Activated CD4-positive, alpha-beta T cell treated with anti-CD3 and anti-CD28 coated beads, Interleukin-2, Interleukin-4, amounts not matched to agents 100 ng/mL and 50 ng/mL, durations not matched to agents 16 hours and 8 hours (primary cell): ENCODE data around the gene APOC3.

ENCODE experiments used
- DNase-seq: peaks from one replicate; pipeline ENCODE4 v3.0.0-alpha.2; 2020; ENCODE audit warnings: low spot score

The APOC3 gene

DNA sequence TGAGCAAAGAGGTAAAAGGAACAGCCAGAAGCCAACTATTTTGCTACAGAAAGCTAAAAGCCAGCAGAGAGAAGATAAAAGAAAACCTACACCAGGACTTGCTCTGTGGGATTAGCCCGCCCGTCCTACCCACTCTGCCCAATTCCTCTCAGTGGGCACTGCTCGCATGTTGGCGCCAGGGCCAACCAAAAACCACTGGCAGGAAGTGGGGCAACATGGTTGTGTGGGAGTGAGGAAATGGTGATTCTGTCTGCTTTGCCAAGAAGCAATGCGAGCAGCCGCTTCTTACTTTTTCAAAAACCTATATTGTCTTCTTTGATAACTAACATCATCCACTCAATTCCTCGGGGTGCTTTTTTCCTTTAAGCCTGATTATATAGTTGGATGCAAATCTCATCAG, 21.9 kb downstream of the APOC3 start:
- DNase-seq: peak; percentile 72

- DNase-seq: peak; percentile 36
These were observed 22.7 kb downstream of the APOC3 start for GRCh38 chr11:116852261-116853031.

GRCh38 chr11:116853461-116854073, 23.9 kb downstream of the APOC3 start:
- peak; percentile 94 for DNase-seq

DNA sequence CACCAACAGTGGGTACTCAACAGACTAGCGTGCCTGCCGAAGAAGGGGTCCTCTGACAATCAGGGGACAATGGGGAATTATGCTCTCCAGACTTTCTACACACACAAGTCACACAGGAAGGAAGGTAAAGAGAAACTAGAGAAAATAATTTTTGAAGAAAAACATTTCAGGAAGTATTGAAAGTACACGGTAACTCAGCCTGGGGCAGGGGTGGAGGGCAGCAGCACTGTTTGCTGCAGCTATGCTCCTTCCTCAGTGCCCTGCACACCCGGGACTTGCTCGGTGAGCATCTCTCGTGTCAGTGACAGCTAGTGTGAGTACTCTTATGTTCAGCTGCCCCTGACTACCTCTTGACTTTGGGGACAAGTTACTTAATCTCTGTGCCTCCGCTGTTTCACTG, 25.7 kb downstream of the APOC3 start:
- DNase-seq: no peak

DNA sequence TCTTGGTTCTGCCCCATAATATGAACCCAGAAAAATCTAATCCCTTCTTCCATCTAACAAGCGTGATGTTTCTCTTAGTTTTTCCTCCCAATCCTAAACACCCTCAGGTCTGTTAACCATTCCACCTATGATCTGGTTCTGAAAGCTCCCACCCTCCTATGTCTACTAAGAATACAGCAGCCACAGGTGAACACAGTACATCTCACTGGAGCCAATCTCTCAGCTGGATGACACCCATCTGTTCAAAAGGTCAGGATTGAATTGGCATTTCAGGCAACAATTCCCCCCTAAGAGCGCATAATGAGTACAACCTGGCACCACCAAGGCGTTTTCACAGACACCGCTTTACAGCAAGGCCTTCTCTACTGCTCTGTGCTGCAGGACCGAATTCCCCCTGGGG, 26.7 kb downstream of the APOC3 start:
- no peak for DNase-seq

- no peak for DNase-seq
These were observed 27.6 kb downstream of the APOC3 start for GRCh38 chr11:116857316-116857715.

DNA sequence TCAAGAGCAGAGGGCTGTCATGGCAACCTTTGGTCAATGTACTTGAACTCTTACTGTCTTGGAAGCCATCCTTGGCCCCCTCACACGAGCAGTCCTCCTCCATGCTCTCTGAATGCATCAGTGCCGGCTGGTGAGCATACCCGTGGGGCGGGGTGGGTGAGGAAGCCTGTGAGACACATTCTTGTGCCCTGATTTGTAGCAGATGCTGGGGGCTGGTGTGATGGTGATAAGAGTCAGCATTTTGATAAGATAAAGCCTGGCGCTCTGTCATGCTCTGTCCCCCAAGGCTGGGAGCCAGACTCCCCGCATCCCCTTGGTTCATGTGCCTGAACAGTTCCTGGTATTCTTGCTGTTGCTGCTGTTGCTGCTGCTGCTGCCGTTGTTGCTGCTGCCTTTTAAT, 28.2 kb downstream of the APOC3 start:
- DNase-seq: no peak

DNA sequence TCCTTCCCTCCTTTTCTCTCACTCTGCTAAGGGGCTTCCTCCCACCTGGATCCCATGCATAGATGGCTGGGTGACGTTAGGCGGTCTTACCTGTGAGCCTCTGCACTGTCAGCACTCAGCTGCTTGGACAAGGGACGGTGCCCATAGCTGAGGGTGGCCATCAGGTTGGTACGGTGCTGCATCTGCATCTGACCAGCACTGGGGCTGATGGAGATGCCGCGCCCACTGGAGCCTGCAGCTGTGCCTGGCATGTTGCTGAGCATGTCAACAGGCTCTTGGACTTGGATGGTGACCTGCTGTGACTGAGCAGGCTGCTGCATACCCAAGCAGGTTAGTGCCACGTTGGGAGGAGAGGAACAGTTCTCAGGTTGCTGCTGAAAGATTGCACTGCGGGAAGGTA, 29.5 kb downstream of the APOC3 start:
- DNase-seq: no peak

DNA sequence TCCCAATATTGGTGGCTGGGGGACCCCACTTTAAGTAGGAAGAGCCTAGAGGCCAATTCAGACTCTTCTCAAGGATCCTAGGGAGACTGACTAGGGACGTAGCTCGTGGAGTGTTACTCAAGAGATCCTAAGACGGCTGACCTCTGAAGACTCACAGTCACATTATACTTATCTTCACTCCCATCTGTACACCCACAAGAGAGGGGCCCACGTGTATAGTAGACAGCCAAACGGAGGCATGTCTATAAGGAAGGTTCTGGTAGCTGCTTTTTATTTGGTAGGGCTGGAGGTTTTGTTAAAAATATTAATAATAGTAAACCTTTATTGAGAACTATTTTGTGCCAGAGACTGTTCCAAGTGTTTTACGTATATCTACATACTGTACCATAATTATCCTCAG, 30.6 kb downstream of the APOC3 start:
- DNase-seq: no peak

DNA sequence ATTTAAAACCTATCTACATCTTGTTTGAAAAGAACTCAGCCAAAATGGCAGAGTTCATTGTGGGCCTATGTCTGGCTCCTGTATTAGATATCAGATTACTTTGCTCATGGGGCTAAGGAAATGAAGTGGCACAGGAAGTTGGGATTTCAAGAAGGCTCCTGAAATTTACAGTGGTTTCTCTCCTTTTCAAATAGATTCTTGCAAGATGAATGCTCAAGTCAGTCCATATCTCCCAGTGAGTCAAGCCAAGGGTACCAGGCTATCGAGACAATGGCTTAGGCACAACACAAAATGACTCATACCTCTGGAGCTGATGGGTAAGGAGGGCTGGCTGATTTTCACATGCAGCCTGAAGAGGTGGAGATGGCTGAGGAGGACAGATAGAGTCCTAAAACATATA, 31.8 kb downstream of the APOC3 start:
- peak; percentile 11 for DNase-seq

DNA sequence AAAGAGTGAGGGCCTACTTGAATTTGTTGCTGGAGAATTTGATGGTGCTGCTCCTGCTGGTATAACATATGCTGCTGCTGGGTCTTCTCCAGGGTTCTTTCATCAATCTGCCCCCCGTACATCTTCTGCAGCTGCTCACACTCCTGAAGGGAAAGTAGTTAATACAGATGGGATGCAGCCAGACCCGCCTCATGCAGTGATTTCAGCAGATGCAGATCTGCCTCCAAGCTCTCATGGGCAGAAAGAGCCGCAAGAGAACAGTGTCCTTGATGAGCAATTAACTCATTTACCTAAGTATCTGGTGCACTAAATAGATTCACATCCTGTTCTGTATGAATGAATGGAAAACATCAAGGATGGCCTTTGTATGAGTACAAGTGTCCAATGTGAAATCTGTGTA, 32.5 kb downstream of the APOC3 start:
- DNase-seq: no peak

GRCh38 chr11:116862951-116863350, 33.2 kb downstream of the APOC3 start:
- DNase-seq: no peak

GRCh38 chr11:116864531-116864930, 34.8 kb downstream of the APOC3 start:
- DNase-seq: no peak

- no peak for DNase-seq
These were observed 36.0 kb downstream of the APOC3 start for GRCh38 chr11:116865696-116866095.

- DNase-seq: no peak
These were observed 37.2 kb downstream of the APOC3 start for GRCh38 chr11:116866804-116867455.

GRCh38 chr11:116867619-116868018, 37.9 kb downstream of the APOC3 start:
- no peak for DNase-seq

GRCh38 chr11:116868066-116868465, 38.4 kb downstream of the APOC3 start:
- DNase-seq: no peak

- DNase-seq: no peak
These were observed 39.9 kb downstream of the APOC3 start for GRCh38 chr11:116869610-116870009.

GRCh38 chr11:116870054-116870453, 40.3 kb downstream of the APOC3 start:
- no peak for DNase-seq

DNA sequence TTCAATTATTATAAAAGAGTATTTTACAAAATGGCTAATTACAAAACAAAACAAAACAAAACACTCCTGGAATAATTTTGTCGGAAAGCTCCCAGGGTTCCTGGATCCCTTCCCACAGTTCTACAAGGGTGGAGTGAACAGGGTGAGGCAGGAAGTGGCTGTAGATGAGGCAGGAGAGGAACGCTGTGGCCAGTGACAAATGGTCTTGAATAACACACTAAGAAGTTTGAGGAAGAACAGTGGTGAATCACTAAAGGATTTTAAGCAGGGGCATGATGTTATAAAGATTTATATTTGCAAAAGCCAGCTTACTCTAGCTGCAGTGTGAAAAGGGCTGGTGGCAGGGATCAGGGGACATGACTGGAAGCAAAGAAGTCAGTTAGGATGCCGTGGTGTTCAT, 41.5 kb downstream of the APOC3 start:
- DNase-seq: no peak

- no peak for DNase-seq
These were observed 43.7 kb downstream of the APOC3 start for GRCh38 chr11:116873381-116873780.

- no peak for DNase-seq
These were observed 44.5 kb downstream of the APOC3 start for GRCh38 chr11:116874251-116874650.

DNA sequence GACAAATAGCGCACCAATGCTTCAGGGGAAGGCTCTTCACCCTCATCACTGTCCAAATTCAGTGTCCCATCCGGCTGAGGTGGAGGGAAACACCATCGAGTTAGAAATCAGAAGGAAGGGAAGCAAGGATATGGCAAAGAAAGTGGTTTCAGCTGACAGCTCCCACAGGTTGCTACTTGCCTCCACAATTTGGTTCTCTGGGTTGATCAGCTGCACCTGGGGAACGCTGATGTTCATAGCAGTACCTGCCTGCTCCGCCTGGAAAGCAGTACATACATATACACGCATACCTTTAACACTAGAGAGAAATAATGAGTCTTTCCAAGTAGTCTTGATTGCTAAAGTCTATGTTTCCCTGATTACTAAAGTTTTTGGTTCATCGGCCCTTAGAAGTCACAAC, 45.5 kb downstream of the APOC3 start:
- DNase-seq: no peak
